CD14-positive monocyte (primary cell): ENCODE results near the gene RNGTT. TPM values are rescaled to one million over a fixed set of nuclear protein-coding genes. Genes with fewer than 3 reads are reported as not detected.

Experiments used
- DNase-seq, 3 donors: peaks; one replicate each; pipeline ENCODE4 v3.0.0-alpha.2; 2011 to 2022
- H2AFZ ChIP-seq: 2 replicates; pipeline ENCODE4 v1.6.0; 2012; ENCODE audit warnings: mild to moderate bottlenecking, low read depth, low read length, inconsistent platforms; ENCODE audit not compliant: insufficient read depth, poor library complexity, severe bottlenecking
- H3K27ac ChIP-seq, 2 donors: 1 replicate in 1 of 2; 2 replicates in 1 of 2; pipeline ENCODE4 v1.5.1; 2012 to 2013; ENCODE audit warnings: low read length in 2 of 2, control low read depth in 1 of 2, inconsistent platforms in 1 of 2, low read depth in 1 of 2, mild to moderate bottlenecking in 1 of 2
- H3K27me3 ChIP-seq, 2 donors: one replicate each; pipeline versions ENCODE4 v1.6.0 to v1.6.1; 2011 to 2013; ENCODE audit warnings: low read length in 2 of 2; ENCODE audit not compliant: control insufficient read depth in 2 of 2, insufficient read depth in 2 of 2
- H3K36me3 ChIP-seq, 2 donors: replicated peaks in 1 of 2; 1 replicate in 1 of 2; 2 replicates in 1 of 2; pipeline versions ENCODE4 v1.5.1 to v1.6.1; 2012 to 2013; ENCODE audit warnings: low read length in 2 of 2, control low read depth in 1 of 2, inconsistent platforms in 1 of 2, mild to moderate bottlenecking in 1 of 2; ENCODE audit not compliant: insufficient read depth in 2 of 2, control insufficient read depth in 1 of 2
- H3K4me1 ChIP-seq, 2 donors: 1 replicate in 1 of 2; 2 replicates in 1 of 2; pipeline versions ENCODE4 v1.5.1 to v1.6.1; 2012 to 2013; ENCODE audit warnings: low read length in 2 of 2, control low read depth in 1 of 2, inconsistent platforms in 1 of 2, mild to moderate bottlenecking in 1 of 2, moderate library complexity in 1 of 2; ENCODE audit not compliant: insufficient read depth in 2 of 2, control insufficient read depth in 1 of 2
- H3K4me2 ChIP-seq: replicated peaks from 2 replicates; pipeline ENCODE3; 2012; ENCODE audit warnings: low read length, moderate library complexity, mild to moderate bottlenecking; ENCODE audit not compliant: poor library complexity, severe bottlenecking; ENCODE audit errors: extremely low read depth
- H3K4me3 ChIP-seq, 3 experiments: fragments of 200-600 bp in 1 of 3; sonication (generic) in 1 of 3; replicated peaks in 1 of 3; 1 replicate in 2 of 3; 2 replicates in 1 of 3; pipeline ENCODE4 v1.5.1; 2011 to 2013; ENCODE audit warnings: low read length in 3 of 3, mild to moderate bottlenecking in 3 of 3, control low read depth in 2 of 3, low read depth in 2 of 3, inconsistent platforms in 1 of 3, moderate library complexity in 1 of 3
- H3K79me2 ChIP-seq: 2 replicates; pipeline ENCODE4 v1.6.0; 2012; ENCODE audit warnings: mild to moderate bottlenecking, control low read depth, inconsistent platforms, low read length, moderate library complexity; ENCODE audit not compliant: insufficient read depth
- H3K9ac ChIP-seq: 2 replicates; pipeline ENCODE4 v1.6.0; 2017; ENCODE audit warnings: low read length, mild to moderate bottlenecking; ENCODE audit not compliant: insufficient read depth, poor library complexity, severe bottlenecking
- H3K9me3 ChIP-seq, 2 donors: replicated peaks in 1 of 2; 1 replicate in 1 of 2; 2 replicates in 1 of 2; pipeline versions ENCODE4 v1.5.1 to v1.6.1; 2012 to 2013; ENCODE audit warnings: low read length in 2 of 2, control low read depth in 1 of 2; ENCODE audit not compliant: control insufficient read depth in 1 of 2, insufficient read depth in 1 of 2
- H4K20me1 ChIP-seq: 2 replicates; pipeline ENCODE4 v1.6.0; 2012; ENCODE audit warnings: mild to moderate bottlenecking, low read length, control low read depth, moderate library complexity; ENCODE audit not compliant: insufficient read depth
- H3K27ac Mint-ChIP-seq, 7 donors: one replicate each; pipeline ENCODE4 v1.8.0; 2020; ENCODE audit warnings: mild to moderate bottlenecking in 7 of 7, mixed read lengths in 7 of 7, moderate library complexity in 6 of 7, inconsistent platforms in 2 of 7
- H3K27me3 Mint-ChIP-seq, 3 donors: one replicate each; pipeline ENCODE4 v1.8.0; 2021 to 2022; ENCODE audit warnings: low read depth in 3 of 3, mild to moderate bottlenecking in 3 of 3, mixed read lengths in 3 of 3, moderate library complexity in 3 of 3, inconsistent platforms in 1 of 3
- H3K36me3 Mint-ChIP-seq, 2 donors: one replicate each; pipeline ENCODE4 v1.8.0; 2020; ENCODE audit warnings: mixed read lengths in 2 of 2, inconsistent platforms in 1 of 2, mild to moderate bottlenecking in 1 of 2
- H3K4me1 Mint-ChIP-seq: one replicate; pipeline ENCODE4 v1.8.0; 2020; ENCODE audit warnings: mild to moderate bottlenecking, mixed read lengths
- H3K4me3 Mint-ChIP-seq, 2 donors: one replicate each; pipeline ENCODE4 v1.8.0; 2020; ENCODE audit warnings: mild to moderate bottlenecking in 2 of 2, mixed read lengths in 2 of 2, moderate library complexity in 1 of 2
- H3K9me3 Mint-ChIP-seq, 7 donors: one replicate each; pipeline ENCODE4 v1.8.0; 2020 to 2022; ENCODE audit warnings: mixed read lengths in 7 of 7, mild to moderate bottlenecking in 6 of 7, moderate library complexity in 6 of 7, inconsistent platforms in 2 of 7
- WGBS: methylation state at CpG from one replicate; pipeline ENCODE4 v1.1.5; 2013; ENCODE audit warnings: missing lambda C conversion rate; ENCODE audit not compliant: insufficient coverage; 5-methylcytosine and 5-hydroxymethylcytosine counted together
- intact Hi-C, 2 donors: fragments of 100-400 bp; cut with micrococcal nuclease; formaldehyde crosslinking; loops; one replicate each; pipeline versions ENCODE4 v1.15.0 to v1.15.1; 2023
- polyA plus RNA-seq, 3 donors: library from polyadenylated mRNA; depleted of rRNA in 1 of 3; unstranded in 2 of 3; stranded (reverse) in 1 of 3; fragments of 300-500 nt in 2 of 3; fragments of >200 nt in 1 of 3; fragmentation: Illumina TruSeq in 2 of 3; gene quantifications; 1 replicate in 2 of 3; 2 replicates in 1 of 3; pipeline ENCODE4 v1.2.3, GENCODE V29; 2012 to 2021
- TF ChIP-seq, protein P1 (sequence below): fragments of 200-600 bp; IDR thresholded peaks from one replicate; pipeline ENCODE4 v1.8.0; 2022; ENCODE audit warnings: antibody characterized with exemption, mild to moderate bottlenecking

Gene RNGTT
- polyA plus RNA-seq, 3 donors, result 2.3 to 8.6 (median 5.8) TPM

DNA sequence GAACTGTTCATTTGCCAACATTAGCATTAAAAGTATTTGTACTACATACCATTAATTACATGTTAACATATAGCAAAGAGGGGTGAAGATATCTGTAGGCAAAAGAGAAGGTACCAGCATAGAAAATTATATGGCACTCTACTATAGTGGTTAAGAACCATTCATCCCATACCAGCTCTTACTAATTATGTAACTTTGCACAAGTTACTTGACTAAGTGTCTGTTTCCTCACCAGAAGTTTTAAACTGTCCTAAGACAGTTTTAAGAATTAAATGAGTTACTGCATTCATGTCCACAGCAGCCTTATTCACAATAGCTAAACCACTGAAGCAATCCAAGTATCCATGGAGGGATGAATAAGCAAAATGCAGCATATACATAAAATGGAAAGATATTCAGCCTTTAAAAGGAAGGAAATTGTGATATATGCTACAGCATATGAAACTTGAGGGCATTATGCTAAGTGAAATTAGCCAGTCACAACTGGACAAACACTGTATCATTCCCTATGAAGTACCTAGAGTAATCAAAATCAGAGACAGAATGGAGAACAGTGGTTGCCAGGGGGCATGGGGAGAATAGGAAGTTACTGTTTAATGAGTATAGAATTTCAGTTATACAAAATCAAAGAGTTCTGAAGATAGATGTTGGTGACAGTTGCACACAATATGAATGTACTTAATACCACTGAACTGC lies 98.9 kb downstream of the RNGTT start:
- H3K27me3 Mint-ChIP-seq, result no peaks in the 10 kb centered on the region
- no peak for DNase-seq
- TF ChIP-seq, protein P1, sequence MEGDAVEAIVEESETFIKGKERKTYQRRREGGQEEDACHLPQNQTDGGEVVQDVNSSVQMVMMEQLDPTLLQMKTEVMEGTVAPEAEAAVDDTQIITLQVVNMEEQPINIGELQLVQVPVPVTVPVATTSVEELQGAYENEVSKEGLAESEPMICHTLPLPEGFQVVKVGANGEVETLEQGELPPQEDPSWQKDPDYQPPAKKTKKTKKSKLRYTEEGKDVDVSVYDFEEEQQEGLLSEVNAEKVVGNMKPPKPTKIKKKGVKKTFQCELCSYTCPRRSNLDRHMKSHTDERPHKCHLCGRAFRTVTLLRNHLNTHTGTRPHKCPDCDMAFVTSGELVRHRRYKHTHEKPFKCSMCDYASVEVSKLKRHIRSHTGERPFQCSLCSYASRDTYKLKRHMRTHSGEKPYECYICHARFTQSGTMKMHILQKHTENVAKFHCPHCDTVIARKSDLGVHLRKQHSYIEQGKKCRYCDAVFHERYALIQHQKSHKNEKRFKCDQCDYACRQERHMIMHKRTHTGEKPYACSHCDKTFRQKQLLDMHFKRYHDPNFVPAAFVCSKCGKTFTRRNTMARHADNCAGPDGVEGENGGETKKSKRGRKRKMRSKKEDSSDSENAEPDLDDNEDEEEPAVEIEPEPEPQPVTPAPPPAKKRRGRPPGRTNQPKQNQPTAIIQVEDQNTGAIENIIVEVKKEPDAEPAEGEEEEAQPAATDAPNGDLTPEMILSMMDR, result no peak
- H3K4me1 Mint-ChIP-seq, result no peaks in the 10 kb centered on the region
- Histone ChIP-seq H3K79me2 (no peaks in the 10 kb centered on the region), H3K9me3 (no peaks in the 10 kb centered on the region), H3K9ac (no peak overlapping the region), H3K36me3 (peaks cover 4 to 10% of the 10 kb centered on the region in 2 donors), H3K4me2 (no peak overlapping the region), H2AFZ (no peak overlapping the region), H3K4me3 (no peak overlapping the region), H3K27ac (no peak overlapping the region), H3K4me1 (no peaks in the 10 kb centered on the region), H4K20me1 (no peaks in the 10 kb centered on the region), H3K27me3 (no peaks in the 10 kb centered on the region)
- H3K27ac Mint-ChIP-seq, result no peak overlapping the region
- H3K4me3 Mint-ChIP-seq, result no peak overlapping the region
- intact Hi-C loops, result no loop called here
- H3K36me3 Mint-ChIP-seq, result peaks cover 12 to 26% of the 10 kb centered on the region in 2 donors
- H3K9me3 Mint-ChIP-seq, result no peaks in the 10 kb centered on the region

DNA sequence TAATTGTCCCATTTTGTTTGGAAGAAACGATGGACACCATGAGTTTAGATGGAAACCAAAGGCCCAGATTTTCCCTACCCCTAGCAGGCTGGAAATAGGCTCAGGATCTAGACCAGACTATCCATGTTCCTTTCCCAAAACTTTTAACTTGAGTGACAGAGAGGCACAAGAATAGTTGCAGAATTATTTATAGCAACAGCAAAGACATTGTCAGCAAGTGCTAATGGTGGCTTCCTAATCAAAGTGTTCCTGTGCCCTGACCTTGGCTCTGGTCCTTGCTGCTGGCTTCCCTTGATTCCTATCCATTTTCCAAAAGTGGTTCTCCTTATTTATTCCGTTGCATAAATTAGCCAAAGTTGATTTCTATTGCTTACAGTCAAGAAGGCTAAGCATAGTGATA lies 103.1 kb downstream of the RNGTT start:
- intact Hi-C loops, result no loop called here
- no peaks in the 10 kb centered on the region for H3K79me2 ChIP-seq
- WGBS, result 100% methylated on average over 2 of the region's 2 CpGs

More for the DNA sequence above, 103.1 kb downstream of the RNGTT start:
- Histone ChIP-seq H2AFZ (no peak overlapping the region), H3K4me2 (no peak overlapping the region), H3K9ac (no peak overlapping the region), H4K20me1 (no peaks in the 10 kb centered on the region), H3K4me1 (no peaks in the 10 kb centered on the region), H3K27me3 (no peaks in the 10 kb centered on the region), H3K36me3 (peaks cover 4 to 10% of the 10 kb centered on the region in 2 donors), H3K9me3 (no peaks in the 10 kb centered on the region), H3K27ac (no peak overlapping the region), H3K4me3 (no peak overlapping the region)
- TF ChIP-seq, protein P1, result no peak
- H3K4me1 Mint-ChIP-seq, result no peaks in the 10 kb centered on the region
- no peak for DNase-seq
- no peaks in the 10 kb centered on the region for H3K27me3 Mint-ChIP-seq
- H3K36me3 Mint-ChIP-seq, result peaks cover 19 to 24% of the 10 kb centered on the region in 2 donors
- H3K4me3 Mint-ChIP-seq, result no peak overlapping the region
- no peak overlapping the region for H3K27ac Mint-ChIP-seq
- H3K9me3 Mint-ChIP-seq, result no peaks in the 10 kb centered on the region
